SK-N-MC (cell line): ENCODE results near the gene OR51B2.
"Not testable (repeated sequence)": the region's sequence is repeated elsewhere in the genome, so short reads cannot be mapped to it uniquely, and the experiment has no call there.

ENCODE experiments used
- EZH2 ChIP-seq: fragments of 200-600 bp; sonication (generic); IDR thresholded peaks from one replicate; pipeline ENCODE4 v1.6.1; 2017; ENCODE audit warnings: antibody characterized with exemption
- POLR2AphosphoS5 ChIP-seq: IDR thresholded peaks from 2 replicates; pipeline ENCODE4 v1.6.1; 2012; ENCODE audit warnings: mild to moderate bottlenecking, low read depth, low read length, borderline replicate concordance

DNA sequence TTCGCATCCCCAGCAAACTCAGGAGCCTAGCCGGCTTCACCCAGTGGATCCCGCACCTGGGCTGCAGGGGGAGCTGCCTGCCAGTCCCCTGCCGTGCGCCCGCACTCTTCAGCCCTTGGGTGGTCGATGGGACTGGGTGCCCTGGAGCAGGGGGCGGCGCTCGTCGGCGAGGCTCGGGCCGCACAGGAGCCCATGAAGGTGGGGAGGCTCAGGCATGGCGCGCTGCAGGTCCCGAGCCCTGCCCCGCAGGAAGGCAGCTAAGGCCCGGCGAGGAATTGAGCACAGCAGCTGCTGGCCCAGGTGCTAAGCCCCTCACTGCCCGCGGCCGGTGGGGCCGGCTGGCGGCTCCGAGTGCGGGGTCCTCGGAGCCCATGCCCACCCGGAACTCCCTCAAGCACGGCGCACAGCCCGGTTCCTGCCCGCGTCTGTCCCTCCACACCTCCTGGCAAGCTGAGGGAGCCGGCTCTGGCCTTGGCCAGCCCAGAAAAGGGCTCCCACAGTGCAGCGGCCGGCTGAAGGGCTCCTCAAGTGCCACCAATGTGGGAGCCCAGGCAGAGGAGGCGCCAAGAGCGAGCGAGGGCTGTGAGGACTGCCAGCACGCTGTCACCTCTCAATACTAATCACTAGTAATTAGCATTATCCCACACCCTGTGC lies 29.6 kb downstream of the OR51B2 start:
- not testable (repeated sequence) for TF ChIP-seq POLR2AphosphoS5, EZH2
